GM12878 (cell line): ENCODE data around the gene ZNF80.

Experiments
- EP300 ChIP-seq, 2 experiments: fragments of 150-350 bp in 1 of 2; IDR thresholded peaks; 2 replicates each; pipeline ENCODE4 v1.6.1; 2011 to 2012; ENCODE audit warnings: low read depth in 2 of 2, low read length in 2 of 2, borderline replicate concordance in 1 of 2, improper control_type of control experiment in 1 of 2, inconsistent platforms in 1 of 2; ENCODE audit not compliant: control insufficient read depth in 1 of 2
- JUNB ChIP-seq: IDR thresholded peaks from 2 replicates; pipeline ENCODE4 v1.6.1; 2016; ENCODE audit warnings: antibody characterized with exemption, mild to moderate bottlenecking
- MEF2A ChIP-seq: IDR thresholded peaks from 2 replicates; pipeline ENCODE4 v1.6.1; 2011; ENCODE audit warnings: low read depth, mild to moderate bottlenecking, low read length, moderate library complexity; ENCODE audit not compliant: insufficient read depth
- TF ChIP-seq, protein P1 (sequence below), 3 experiments: IDR thresholded peaks in 2 of 3; conservative IDR thresholded peaks in 1 of 3; 2 replicates each; pipeline ENCODE4 v1.5.1; 2011; ENCODE audit warnings: low read depth in 3 of 3, low read length in 3 of 3, mild to moderate bottlenecking in 3 of 3, control low read depth in 2 of 3, moderate library complexity in 2 of 3, inconsistent platforms in 1 of 3, mixed read lengths in 1 of 3; ENCODE audit not compliant: control insufficient read depth in 2 of 3, insufficient read depth in 1 of 3; ENCODE audit errors: extremely low read depth in 1 of 3
- TF ChIP-seq, protein P2 (sequence below): fragments of 450-650 bp; formaldehyde crosslinking; IDR thresholded peaks from 2 replicates; pipeline ENCODE4 v1.4.0; 2022; ENCODE audit warnings: mild to moderate bottlenecking, moderate library complexity

DNA sequence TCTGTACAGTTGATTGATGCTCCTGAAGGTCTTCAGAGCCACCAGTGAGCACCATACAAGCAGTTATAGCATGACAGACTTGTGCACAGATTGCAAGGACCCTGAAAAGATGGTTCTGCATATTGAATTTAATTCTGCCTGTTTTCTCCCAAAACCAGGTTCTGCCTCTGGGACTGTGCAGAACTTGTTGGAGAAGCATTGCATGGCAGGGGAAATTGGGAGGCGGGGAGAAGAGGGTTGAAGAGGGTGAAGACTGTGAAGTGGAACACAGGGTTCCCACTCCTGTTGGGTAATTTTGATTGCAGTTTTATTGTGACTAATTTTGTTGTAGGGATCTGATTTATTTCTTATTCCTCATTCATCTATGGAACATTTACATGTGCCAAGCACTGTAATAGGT lies 10.3 kb downstream of the ZNF80 start:
- TF ChIP-seq, protein P1, sequence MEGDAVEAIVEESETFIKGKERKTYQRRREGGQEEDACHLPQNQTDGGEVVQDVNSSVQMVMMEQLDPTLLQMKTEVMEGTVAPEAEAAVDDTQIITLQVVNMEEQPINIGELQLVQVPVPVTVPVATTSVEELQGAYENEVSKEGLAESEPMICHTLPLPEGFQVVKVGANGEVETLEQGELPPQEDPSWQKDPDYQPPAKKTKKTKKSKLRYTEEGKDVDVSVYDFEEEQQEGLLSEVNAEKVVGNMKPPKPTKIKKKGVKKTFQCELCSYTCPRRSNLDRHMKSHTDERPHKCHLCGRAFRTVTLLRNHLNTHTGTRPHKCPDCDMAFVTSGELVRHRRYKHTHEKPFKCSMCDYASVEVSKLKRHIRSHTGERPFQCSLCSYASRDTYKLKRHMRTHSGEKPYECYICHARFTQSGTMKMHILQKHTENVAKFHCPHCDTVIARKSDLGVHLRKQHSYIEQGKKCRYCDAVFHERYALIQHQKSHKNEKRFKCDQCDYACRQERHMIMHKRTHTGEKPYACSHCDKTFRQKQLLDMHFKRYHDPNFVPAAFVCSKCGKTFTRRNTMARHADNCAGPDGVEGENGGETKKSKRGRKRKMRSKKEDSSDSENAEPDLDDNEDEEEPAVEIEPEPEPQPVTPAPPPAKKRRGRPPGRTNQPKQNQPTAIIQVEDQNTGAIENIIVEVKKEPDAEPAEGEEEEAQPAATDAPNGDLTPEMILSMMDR (IDR thresholded peaks at IDR 0.05 in 2 of 3, conservative IDR thresholded peaks at IDR 0.05 in 1 of 3; ENCODE audit: control insufficient read depth in 2 of 3, extremely low read depth in 1 of 3, insufficient read depth in 1 of 3, low read depth in 3 of 3, low read length in 3 of 3) = no peak
- TF ChIP-seq, protein P2, sequence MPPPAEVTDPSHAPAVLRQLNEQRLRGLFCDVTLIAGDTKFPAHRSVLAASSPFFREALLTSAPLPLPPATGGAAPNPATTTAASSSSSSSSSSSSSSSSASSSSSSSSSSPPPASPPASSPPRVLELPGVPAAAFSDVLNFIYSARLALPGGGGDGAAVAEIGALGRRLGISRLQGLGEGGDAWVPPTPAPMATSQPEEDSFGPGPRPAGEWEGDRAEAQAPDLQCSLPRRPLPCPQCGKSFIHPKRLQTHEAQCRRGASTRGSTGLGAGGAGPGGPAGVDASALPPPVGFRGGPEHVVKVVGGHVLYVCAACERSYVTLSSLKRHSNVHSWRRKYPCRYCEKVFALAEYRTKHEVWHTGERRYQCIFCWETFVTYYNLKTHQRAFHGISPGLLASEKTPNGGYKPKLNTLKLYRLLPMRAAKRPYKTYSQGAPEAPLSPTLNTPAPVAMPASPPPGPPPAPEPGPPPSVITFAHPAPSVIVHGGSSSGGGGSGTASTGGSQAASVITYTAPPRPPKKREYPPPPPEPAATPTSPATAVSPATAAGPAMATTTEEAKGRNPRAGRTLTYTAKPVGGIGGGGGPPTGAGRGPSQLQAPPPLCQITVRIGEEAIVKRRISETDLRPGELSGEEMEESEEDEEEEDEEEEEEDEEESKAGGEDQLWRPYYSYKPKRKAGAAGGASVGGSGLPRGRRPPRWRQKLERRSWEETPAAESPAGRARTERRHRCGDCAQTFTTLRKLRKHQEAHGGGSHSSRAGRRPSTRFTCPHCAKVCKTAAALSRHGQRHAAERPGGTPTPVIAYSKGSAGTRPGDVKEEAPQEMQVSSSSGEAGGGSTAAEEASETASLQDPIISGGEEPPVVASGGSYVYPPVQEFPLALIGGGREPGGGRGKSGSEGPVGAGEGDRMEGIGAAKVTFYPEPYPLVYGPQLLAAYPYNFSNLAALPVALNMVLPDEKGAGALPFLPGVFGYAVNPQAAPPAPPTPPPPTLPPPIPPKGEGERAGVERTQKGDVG (CRISPR knock-in tag) = no peak
- TF ChIP-seq EP300 (IDR thresholded peaks at IDR 0.05; ENCODE audit: borderline replicate concordance in 1 of 2, control insufficient read depth in 1 of 2, low read depth in 2 of 2, low read length in 2 of 2) (no peak), JUNB (no peak), MEF2A (no peak)
